IMR-90 (cell line): ENCODE results near the gene RPL10A.

Source experiments
- CEBPB ChIP-seq: IDR thresholded peaks from 2 replicates; pipeline ENCODE4 v1.6.1; 2012; ENCODE audit warnings: low read depth, low read length, improper control_type of control experiment
- POLR2A ChIP-seq: IDR thresholded peaks from 2 replicates; pipeline ENCODE4 v1.6.1; 2012; ENCODE audit warnings: mild to moderate bottlenecking, low read depth, low read length
- RFX5 ChIP-seq: IDR thresholded peaks from 2 replicates; pipeline ENCODE4 v1.8.0; 2012; ENCODE audit warnings: low read depth, mild to moderate bottlenecking, low read length, moderate library complexity
- SMC3 ChIP-seq: fragments of 150-350 bp; IDR thresholded peaks from 2 replicates; pipeline ENCODE4 v1.6.1; 2016; ENCODE audit warnings: low read depth, mild to moderate bottlenecking, antibody characterized with exemption, low read length, moderate library complexity
- TF ChIP-seq, protein P1 (sequence below): conservative IDR thresholded peaks from 2 replicates; pipeline ENCODE4 v1.5.1; 2012; ENCODE audit warnings: mild to moderate bottlenecking, low read depth, low read length, improper control_type of control experiment
- TF ChIP-seq, protein P2 (sequence below): fragments of 150-350 bp; IDR thresholded peaks from 2 replicates; pipeline ENCODE4 v1.6.1; 2016; ENCODE audit warnings: low read depth, mild to moderate bottlenecking, low read length, moderate library complexity, borderline replicate concordance

DNA sequence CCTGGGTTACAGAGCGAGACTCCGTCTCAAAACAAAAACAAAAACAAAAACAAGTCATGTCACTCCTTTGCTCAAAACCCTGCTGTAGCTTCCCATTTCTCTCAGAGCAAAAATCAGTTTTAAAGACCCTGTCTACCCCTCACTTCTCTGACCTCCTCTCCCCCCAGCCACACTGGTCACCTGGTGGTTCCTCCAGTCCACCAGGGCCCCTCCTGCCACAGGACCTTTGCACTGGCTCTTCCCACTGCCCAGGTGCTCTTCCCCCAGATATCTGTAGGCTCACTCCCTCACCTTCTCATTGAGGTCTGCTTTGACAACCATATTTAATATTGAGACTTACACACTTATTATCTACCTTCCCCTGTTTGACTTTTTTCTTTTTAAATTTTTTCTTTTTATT, 33.6 kb downstream of the RPL10A start:
- TF ChIP-seq, protein P1, sequence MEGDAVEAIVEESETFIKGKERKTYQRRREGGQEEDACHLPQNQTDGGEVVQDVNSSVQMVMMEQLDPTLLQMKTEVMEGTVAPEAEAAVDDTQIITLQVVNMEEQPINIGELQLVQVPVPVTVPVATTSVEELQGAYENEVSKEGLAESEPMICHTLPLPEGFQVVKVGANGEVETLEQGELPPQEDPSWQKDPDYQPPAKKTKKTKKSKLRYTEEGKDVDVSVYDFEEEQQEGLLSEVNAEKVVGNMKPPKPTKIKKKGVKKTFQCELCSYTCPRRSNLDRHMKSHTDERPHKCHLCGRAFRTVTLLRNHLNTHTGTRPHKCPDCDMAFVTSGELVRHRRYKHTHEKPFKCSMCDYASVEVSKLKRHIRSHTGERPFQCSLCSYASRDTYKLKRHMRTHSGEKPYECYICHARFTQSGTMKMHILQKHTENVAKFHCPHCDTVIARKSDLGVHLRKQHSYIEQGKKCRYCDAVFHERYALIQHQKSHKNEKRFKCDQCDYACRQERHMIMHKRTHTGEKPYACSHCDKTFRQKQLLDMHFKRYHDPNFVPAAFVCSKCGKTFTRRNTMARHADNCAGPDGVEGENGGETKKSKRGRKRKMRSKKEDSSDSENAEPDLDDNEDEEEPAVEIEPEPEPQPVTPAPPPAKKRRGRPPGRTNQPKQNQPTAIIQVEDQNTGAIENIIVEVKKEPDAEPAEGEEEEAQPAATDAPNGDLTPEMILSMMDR: no peak
- TF ChIP-seq RFX5: no peak
- TF ChIP-seq SMC3: no peak
- no peak for TF ChIP-seq POLR2A
- no peak for TF ChIP-seq CEBPB
- TF ChIP-seq, protein P2, sequence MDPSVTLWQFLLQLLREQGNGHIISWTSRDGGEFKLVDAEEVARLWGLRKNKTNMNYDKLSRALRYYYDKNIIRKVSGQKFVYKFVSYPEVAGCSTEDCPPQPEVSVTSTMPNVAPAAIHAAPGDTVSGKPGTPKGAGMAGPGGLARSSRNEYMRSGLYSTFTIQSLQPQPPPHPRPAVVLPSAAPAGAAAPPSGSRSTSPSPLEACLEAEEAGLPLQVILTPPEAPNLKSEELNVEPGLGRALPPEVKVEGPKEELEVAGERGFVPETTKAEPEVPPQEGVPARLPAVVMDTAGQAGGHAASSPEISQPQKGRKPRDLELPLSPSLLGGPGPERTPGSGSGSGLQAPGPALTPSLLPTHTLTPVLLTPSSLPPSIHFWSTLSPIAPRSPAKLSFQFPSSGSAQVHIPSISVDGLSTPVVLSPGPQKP: no peak
